ENCODE measurements around the gene KMT2D.

KMT2D gene

DNA sequence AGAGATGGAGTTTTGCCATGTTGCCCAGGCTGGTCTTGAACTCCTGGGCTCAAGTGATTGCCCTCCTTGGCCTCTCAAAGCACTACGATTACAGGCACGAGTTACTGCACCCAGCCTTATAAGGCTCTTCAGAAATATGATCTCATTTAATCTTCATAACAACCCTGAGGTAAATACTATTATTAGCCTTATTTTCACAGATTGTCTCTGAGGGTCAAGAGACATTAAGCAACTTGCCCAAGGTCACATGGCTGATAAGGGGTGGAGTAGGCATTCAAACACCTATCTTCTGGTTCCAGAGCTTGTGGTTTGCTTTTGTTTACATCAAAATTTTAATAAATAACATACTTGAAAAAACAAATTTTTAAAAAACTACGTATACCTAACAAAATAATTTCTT, 47.2 kb downstream of the KMT2D start:
- DNase-seq: no peak

- DNase-seq: no peak
Measured at GRCh38 chr12:49012739-49013138, 47.9 kb downstream of the KMT2D start.
